Nephron (organoid): ENCODE results near the gene TNFSF11.

Experiments
- H3K27ac Mint-ChIP-seq, 3 experiments: 2 replicates each; pipeline ENCODE4 v1.8.0; 2020; ENCODE audit warnings: mixed read lengths in 3 of 3, mild to moderate bottlenecking in 2 of 3, moderate library complexity in 1 of 3
- H3K27me3 Mint-ChIP-seq: 2 replicates; pipeline ENCODE4 v1.8.0; 2021; ENCODE audit warnings: low read depth, mild to moderate bottlenecking, moderate library complexity, mixed read lengths
- H3K36me3 Mint-ChIP-seq: 2 replicates; pipeline ENCODE4 v1.8.0; 2020; ENCODE audit warnings: low read depth, mixed read lengths
- H3K4me1 Mint-ChIP-seq: 2 replicates; pipeline ENCODE4 v1.8.0; 2020; ENCODE audit warnings: mixed read lengths
- H3K4me3 Mint-ChIP-seq, 3 experiments: 2 replicates each; pipeline ENCODE4 v1.8.0; 2020; ENCODE audit warnings: mild to moderate bottlenecking in 3 of 3, mixed read lengths in 3 of 3, moderate library complexity in 2 of 3
- H3K9me3 Mint-ChIP-seq: 2 replicates; pipeline ENCODE4 v1.8.0; 2020; ENCODE audit warnings: mixed read lengths
- CTCF ChIP-seq, 3 experiments: fragments of 200-600 bp; sonication (generic); IDR thresholded peaks; one replicate each; pipeline ENCODE4 v1.5.0; 2021; ENCODE audit warnings: antibody characterized with exemption in 3 of 3; ENCODE audit not compliant: unreplicated experiment in 3 of 3

Gene TNFSF11

GRCh38 chr13:42574011-42574410 is at the start of gene TNFSF11:
Gene TNFSF11, plus strand, starts transcription at chr13:42574152. Its CDS starts 152 bp downstream, at chr13:42574304.
- H3K9me3 Mint-ChIP-seq, result peaks cover 20% of the 10 kb centered on the region
- H3K4me1 Mint-ChIP-seq, result no peaks in the 10 kb centered on the region
- H3K4me3 Mint-ChIP-seq, result peak within 1 kb of the TSS; percentile 69 to 76 (median 70)

GRCh38 chr13:42524487-42525034 is 49.4 kb upstream of the TNFSF11 start:
- no peak for TF ChIP-seq CTCF (IDR thresholded peaks at IDR 0.05; ENCODE audit: unreplicated experiment in 3 of 3)
- Mint-ChIP-seq H3K27ac (peak overlapping the region; percentile 21 to 94 (median 69)), H3K27me3 (peaks cover 4% of the 10 kb centered on the region), H3K4me1 (no peaks in the 10 kb centered on the region), H3K36me3 (no peaks in the 10 kb centered on the region), H3K4me3 (no peak overlapping the region), H3K9me3 (peaks cover 21% of the 10 kb centered on the region)

More at GRCh38 chr13:42574011-42574410, at the start of gene TNFSF11:
- peaks cover 45% of the 10 kb centered on the region for H3K27me3 Mint-ChIP-seq
- no peak within 1 kb of the TSS for H3K27ac Mint-ChIP-seq
- no peak for TF ChIP-seq CTCF (IDR thresholded peaks at IDR 0.05; ENCODE audit: unreplicated experiment in 3 of 3)
- peaks cover 7% of the 10 kb centered on the region for H3K36me3 Mint-ChIP-seq

- Mint-ChIP-seq H3K27me3 (peaks cover 4% of the 10 kb centered on the region), H3K36me3 (no peaks in the 10 kb centered on the region), H3K9me3 (peaks cover 20% of the 10 kb centered on the region), H3K4me1 (no peaks in the 10 kb centered on the region), H3K4me3 (no peak overlapping the region), H3K27ac (peak overlapping the region; percentile 21 to 94 (median 69))
- TF ChIP-seq CTCF (IDR thresholded peaks at IDR 0.05; ENCODE audit: unreplicated experiment in 3 of 3), result no peak
Measured at GRCh38 chr13:42525035-42525504, 48.9 kb upstream of the TNFSF11 start.

DNA sequence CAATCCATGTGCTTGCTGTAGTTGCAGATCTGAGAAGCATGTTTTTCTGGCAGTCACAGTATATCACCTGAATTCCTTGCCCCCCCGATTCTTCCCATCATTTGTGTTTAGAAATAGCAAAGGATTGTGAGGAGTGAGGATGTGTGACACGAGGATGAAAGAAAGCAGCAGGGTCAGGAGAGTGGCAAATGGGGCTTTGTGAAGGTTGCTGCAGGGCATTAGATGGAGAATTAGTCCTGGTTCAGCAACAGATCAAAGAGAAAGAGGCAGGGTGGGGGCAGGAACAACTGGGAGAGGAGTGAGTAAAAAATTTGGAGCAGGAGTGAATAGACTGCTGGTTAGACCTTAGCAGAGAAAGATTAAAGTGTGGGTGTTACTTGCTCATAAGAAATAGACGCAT is 47.7 kb upstream of the TNFSF11 start:
- no peak for TF ChIP-seq CTCF (IDR thresholded peaks at IDR 0.05; ENCODE audit: unreplicated experiment in 3 of 3)
- no peaks in the 10 kb centered on the region for H3K4me1 Mint-ChIP-seq
- no peak overlapping the region for H3K4me3 Mint-ChIP-seq
- H3K9me3 Mint-ChIP-seq, result peaks cover 15% of the 10 kb centered on the region
- H3K27me3 Mint-ChIP-seq, result peaks cover 4% of the 10 kb centered on the region
- no peaks in the 10 kb centered on the region for H3K36me3 Mint-ChIP-seq
- no peak overlapping the region for H3K27ac Mint-ChIP-seq

- no peak overlapping the region for H3K4me3 Mint-ChIP-seq
- H3K27me3 Mint-ChIP-seq, result peaks cover 4% of the 10 kb centered on the region
- peaks cover 12% of the 10 kb centered on the region for H3K9me3 Mint-ChIP-seq
- no peak for TF ChIP-seq CTCF (IDR thresholded peaks at IDR 0.05; ENCODE audit: unreplicated experiment in 3 of 3)
- H3K36me3 Mint-ChIP-seq, result no peaks in the 10 kb centered on the region
- no peaks in the 10 kb centered on the region for H3K4me1 Mint-ChIP-seq
- H3K27ac Mint-ChIP-seq, result no peak overlapping the region
Measured at GRCh38 chr13:42526804-42527203, 47.1 kb upstream of the TNFSF11 start.
